Muscle layer of duodenum (tissue), 2 donors: ENCODE measurements around the gene TRPM2.
"Not testable (repeated sequence)": the region's sequence is repeated elsewhere in the genome, so short reads cannot be mapped to it uniquely, and the experiment has no call there.

Experiments
- H3K27ac ChIP-seq: one replicate; pipeline ENCODE4 v1.7.0; 2013; ENCODE audit warnings: mild to moderate bottlenecking, low read length
- H3K27me3 ChIP-seq: one replicate; pipeline ENCODE4 v1.7.0; 2013; ENCODE audit warnings: low read depth, mild to moderate bottlenecking, control low read depth, low read length
- H3K36me3 ChIP-seq, 2 donors: one replicate each; pipeline ENCODE4 v1.7.0; 2013; ENCODE audit warnings: low read length in 2 of 2, control low read depth in 1 of 2, mild to moderate bottlenecking in 1 of 2; ENCODE audit not compliant: insufficient read depth in 2 of 2, control insufficient read depth in 1 of 2
- H3K4me1 ChIP-seq, 2 donors: one replicate each; pipeline ENCODE4 v1.7.0; 2013; ENCODE audit warnings: low read length in 2 of 2, mild to moderate bottlenecking in 2 of 2, control low read depth in 1 of 2, moderate library complexity in 1 of 2; ENCODE audit not compliant: insufficient read depth in 2 of 2, control insufficient read depth in 1 of 2
- H3K4me3 ChIP-seq, 2 donors: one replicate each; pipeline ENCODE4 v1.7.0; 2013; ENCODE audit warnings: low read length in 2 of 2, low read depth in 1 of 2, mild to moderate bottlenecking in 1 of 2
- H3K9me3 ChIP-seq, 2 donors: one replicate each; pipeline ENCODE4 v1.7.0; 2013; ENCODE audit warnings: low read length in 2 of 2, control low read depth in 1 of 2, mild to moderate bottlenecking in 1 of 2; ENCODE audit not compliant: control insufficient read depth in 1 of 2
- donor health status: healthy.

Gene TRPM2

GRCh38 chr21:44351535-44352252 lies 1.7 kb upstream of the TRPM2 start:
- Histone ChIP-seq H3K36me3 (no peaks in the 10 kb centered on the region), H3K4me3 (no peak overlapping the region), H3K27me3 (no peaks in the 10 kb centered on the region), H3K4me1 (peaks cover 0 to 13% of the 10 kb centered on the region in 2 donors), H3K27ac (no peak overlapping the region), H3K9me3 (no peaks in the 10 kb centered on the region)

GRCh38 chr21:44352253-44352860 lies 1.1 kb upstream of the TRPM2 start:
- no peaks in the 10 kb centered on the region for H3K27me3 ChIP-seq
- peaks cover 0 to 13% of the 10 kb centered on the region in 2 donors for H3K4me1 ChIP-seq
- no peak overlapping the region for H3K27ac ChIP-seq
- no peaks in the 10 kb centered on the region for H3K36me3 ChIP-seq
- no peaks in the 10 kb centered on the region for H3K9me3 ChIP-seq
- H3K4me3 ChIP-seq, result no peak overlapping the region

GRCh38 chr21:44354001-44354405 lies 582 bp downstream of the TRPM2 start:
- peak overlapping the region; percentile 33 to 38 for H3K4me3 ChIP-seq
- no peaks in the 10 kb centered on the region for H3K9me3 ChIP-seq
- H3K27me3 ChIP-seq, result no peaks in the 10 kb centered on the region
- H3K36me3 ChIP-seq, result no peaks in the 10 kb centered on the region
- H3K27ac ChIP-seq, result peak overlapping the region; percentile 8
- H3K4me1 ChIP-seq, result peaks cover 0 to 13% of the 10 kb centered on the region in 2 donors

- H3K4me3 ChIP-seq, result peak overlapping the region; percentile 33 to 38
- no peak overlapping the region for H3K27ac ChIP-seq
- H3K4me1 ChIP-seq, result peaks cover 0 to 13% of the 10 kb centered on the region in 2 donors
- H3K36me3 ChIP-seq, result no peaks in the 10 kb centered on the region
- H3K9me3 ChIP-seq, result no peaks in the 10 kb centered on the region
- H3K27me3 ChIP-seq, result no peaks in the 10 kb centered on the region
These were observed 1.7 kb downstream of the TRPM2 start for GRCh38 chr21:44354775-44355771.

DNA sequence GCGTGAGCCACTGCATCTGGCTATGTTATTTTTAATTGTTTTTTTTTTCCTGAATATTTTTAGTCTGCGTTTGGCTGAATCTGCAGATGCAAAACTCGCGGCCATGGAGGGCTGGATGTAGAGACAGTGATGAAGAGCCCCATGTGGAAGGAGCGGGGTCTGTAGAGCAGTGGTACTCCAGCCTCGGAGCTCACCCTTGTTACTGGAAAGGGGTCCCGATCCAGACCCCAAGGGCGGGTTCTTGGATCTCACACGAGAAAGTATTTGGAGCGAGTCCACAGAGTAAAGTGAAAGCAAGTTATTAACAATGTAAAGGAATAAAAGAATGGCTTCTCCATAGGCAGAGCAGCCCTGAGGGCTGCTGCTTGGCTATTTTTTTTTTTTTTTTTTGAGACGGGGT lies 2.7 kb downstream of the TRPM2 start:
- no peak overlapping the region for H3K27ac ChIP-seq

DNA sequence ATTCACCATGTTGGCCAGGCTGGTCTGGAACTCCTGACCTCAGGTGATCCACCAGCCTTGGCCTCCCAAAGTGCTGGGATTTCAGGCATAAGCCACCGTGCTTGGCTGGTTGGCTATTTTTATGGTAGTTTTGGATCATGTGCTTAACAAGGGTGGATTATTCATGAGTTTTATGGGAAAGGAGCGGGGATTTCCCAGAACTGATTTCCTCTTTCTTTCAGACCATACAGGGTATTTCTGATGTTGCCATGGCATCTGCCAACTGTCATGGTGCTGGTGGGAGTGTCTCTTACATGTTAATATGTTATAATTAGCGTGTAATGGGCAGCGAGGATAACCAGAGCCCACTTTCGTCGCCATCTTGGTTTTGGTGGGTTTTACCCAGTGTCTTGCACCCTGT lies 3.2 kb downstream of the TRPM2 start:
- H3K4me3 ChIP-seq, result no peak overlapping the region
- H3K27me3 ChIP-seq, result no peaks in the 10 kb centered on the region
- no peaks in the 10 kb centered on the region for H3K9me3 ChIP-seq
- H3K36me3 ChIP-seq, result no peaks in the 10 kb centered on the region
- no peak overlapping the region for H3K27ac ChIP-seq
- peaks cover 0 to 9% of the 10 kb centered on the region in 2 donors for H3K4me1 ChIP-seq

More for the DNA sequence above, 2.7 kb downstream of the TRPM2 start:
- peaks cover 0 to 9% of the 10 kb centered on the region in 2 donors for H3K4me1 ChIP-seq
- H3K4me3 ChIP-seq, result no peak overlapping the region
- no peaks in the 10 kb centered on the region for H3K9me3 ChIP-seq
- H3K36me3 ChIP-seq, result no peaks in the 10 kb centered on the region
- H3K27me3 ChIP-seq, result no peaks in the 10 kb centered on the region

DNA sequence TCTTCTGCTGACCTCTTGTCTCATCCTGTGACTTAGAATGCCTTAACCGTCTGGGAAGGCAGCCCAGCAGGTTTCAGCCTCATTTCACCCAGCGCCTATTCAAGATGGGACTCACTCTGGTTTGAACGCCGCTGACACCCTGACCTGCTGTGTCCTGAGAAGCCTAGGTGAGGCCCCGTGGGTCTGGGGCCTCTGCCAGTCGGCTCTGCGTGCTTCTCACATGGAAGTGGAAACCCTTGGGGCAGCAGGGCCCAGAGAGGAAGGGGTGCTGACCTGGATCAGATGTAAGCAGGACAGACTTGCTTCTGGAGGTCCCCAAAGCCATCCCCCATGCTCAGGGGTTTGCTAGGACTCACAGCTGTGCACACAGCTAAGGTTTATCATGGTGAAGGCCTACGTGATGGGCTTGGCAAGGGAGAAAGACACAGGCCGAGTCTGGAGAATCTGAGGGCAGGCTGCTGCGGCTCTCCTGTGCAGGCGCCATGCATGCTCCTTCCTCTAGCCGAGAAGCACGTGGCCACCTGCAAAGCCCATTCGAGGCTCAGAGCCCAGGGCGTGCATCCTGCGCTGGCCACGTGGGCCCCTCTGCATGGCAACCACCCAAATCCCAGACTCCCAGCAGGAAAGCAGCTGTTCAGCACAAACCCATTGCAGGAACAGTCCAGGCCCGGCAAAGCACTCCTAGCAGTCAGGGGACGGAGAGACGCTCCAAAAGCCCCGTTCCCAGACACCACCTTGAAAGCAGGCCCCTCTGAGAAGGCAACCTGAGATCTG lies 3.8 kb downstream of the TRPM2 start:
- no peak overlapping the region for H3K27ac ChIP-seq
- no peaks in the 10 kb centered on the region for H3K36me3 ChIP-seq
- H3K9me3 ChIP-seq, result no peaks in the 10 kb centered on the region
- no peaks in the 10 kb centered on the region for H3K27me3 ChIP-seq
- peaks cover 0 to 6% of the 10 kb centered on the region in 2 donors for H3K4me1 ChIP-seq
- no peak overlapping the region for H3K4me3 ChIP-seq

GRCh38 chr21:44359396-44359795 lies 6.0 kb downstream of the TRPM2 start:
- Histone ChIP-seq H3K4me1 (no peaks in the 10 kb centered on the region), H3K4me3 (no peak overlapping the region), H3K9me3 (peaks cover 6% of the 10 kb centered on the region in 2 donors), H3K27me3 (no peaks in the 10 kb centered on the region), H3K36me3 (no peaks in the 10 kb centered on the region), H3K27ac (no peak overlapping the region)

- H3K27me3 ChIP-seq, result no peaks in the 10 kb centered on the region
- H3K36me3 ChIP-seq, result no peaks in the 10 kb centered on the region
- H3K27ac ChIP-seq, result no peak overlapping the region
- no peaks in the 10 kb centered on the region for H3K4me1 ChIP-seq
- no peak overlapping the region for H3K4me3 ChIP-seq
- H3K9me3 ChIP-seq, result peaks cover 6% of the 10 kb centered on the region in 2 donors
These were observed 6.7 kb downstream of the TRPM2 start for GRCh38 chr21:44360159-44360558.

- not testable (repeated sequence) for H3K27ac ChIP-seq, H3K4me3 ChIP-seq, H3K27me3 ChIP-seq, H3K4me1 ChIP-seq, H3K9me3 ChIP-seq, H3K36me3 ChIP-seq
These were observed 8.5 kb downstream of the TRPM2 start for GRCh38 chr21:44361903-44362302.
